HL-60 (cell line): ENCODE measurements around the gene MTHFSD.

Experiments
- POLR2AphosphoS5 ChIP-seq: IDR thresholded peaks from 2 replicates; pipeline ENCODE4 v1.6.1; 2012; ENCODE audit warnings: low read depth
- REST ChIP-seq: IDR thresholded peaks from 2 replicates; pipeline ENCODE4 v1.6.1; 2012; ENCODE audit warnings: low read depth; ENCODE audit not compliant: insufficient replicate concordance
- TF ChIP-seq, protein P1 (sequence below): IDR thresholded peaks from one replicate; pipeline ENCODE4 v1.5.1; 2011; ENCODE audit warnings: low read length, control low read depth, inconsistent platforms; ENCODE audit not compliant: insufficient read depth

DNA sequence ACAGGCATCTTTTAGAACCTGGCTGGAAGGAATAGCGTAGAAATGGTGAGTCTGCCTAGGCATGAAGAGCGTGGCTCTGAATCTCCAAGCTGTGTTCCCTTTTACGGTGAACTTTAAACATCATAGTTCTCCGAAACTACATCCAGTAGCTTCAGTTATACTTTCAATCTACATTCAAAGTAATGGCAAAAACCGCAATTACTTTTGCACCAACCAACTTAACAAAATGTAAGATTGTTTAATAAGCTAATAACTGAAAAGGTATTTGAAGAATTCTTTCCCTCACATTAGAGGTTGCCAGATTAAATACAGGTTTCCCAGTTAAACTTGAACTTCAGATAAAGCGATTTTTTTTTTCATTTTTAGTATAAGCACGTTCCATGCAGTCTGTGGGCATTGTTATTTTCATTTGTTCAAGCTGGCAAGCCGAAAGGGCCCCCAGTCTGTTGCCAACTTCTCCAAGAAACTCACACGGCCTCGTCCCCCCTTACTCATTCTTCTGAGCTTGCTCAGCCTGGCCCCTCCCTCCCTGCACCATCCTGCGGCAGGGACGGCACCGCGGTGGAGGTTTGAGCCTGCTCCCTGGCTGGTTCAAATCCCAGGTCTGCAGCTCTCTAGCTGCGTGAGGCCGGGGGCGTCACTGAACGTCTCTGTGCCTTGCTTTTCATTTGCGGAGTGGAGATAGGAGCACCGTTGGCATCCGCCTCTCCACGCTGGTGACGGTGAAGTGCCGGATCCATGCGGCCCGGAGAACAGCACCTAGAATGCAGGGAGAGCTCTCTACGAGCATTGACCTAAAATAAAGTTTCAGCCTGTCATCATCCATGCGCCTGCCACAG lies 3.5 kb upstream of the MTHFSD start:
- TF ChIP-seq, protein P1, sequence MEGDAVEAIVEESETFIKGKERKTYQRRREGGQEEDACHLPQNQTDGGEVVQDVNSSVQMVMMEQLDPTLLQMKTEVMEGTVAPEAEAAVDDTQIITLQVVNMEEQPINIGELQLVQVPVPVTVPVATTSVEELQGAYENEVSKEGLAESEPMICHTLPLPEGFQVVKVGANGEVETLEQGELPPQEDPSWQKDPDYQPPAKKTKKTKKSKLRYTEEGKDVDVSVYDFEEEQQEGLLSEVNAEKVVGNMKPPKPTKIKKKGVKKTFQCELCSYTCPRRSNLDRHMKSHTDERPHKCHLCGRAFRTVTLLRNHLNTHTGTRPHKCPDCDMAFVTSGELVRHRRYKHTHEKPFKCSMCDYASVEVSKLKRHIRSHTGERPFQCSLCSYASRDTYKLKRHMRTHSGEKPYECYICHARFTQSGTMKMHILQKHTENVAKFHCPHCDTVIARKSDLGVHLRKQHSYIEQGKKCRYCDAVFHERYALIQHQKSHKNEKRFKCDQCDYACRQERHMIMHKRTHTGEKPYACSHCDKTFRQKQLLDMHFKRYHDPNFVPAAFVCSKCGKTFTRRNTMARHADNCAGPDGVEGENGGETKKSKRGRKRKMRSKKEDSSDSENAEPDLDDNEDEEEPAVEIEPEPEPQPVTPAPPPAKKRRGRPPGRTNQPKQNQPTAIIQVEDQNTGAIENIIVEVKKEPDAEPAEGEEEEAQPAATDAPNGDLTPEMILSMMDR: no peak
- TF ChIP-seq POLR2AphosphoS5 (no peak), REST (no peak)
